SJSA1 (cell line): ENCODE measurements around the gene GNAO1. TPM values are rescaled to one million over a fixed set of nuclear protein-coding genes. Genes with fewer than 3 reads are reported as not detected.

Source experiments
- DNase-seq, 2 experiments: peaks; one replicate each; pipeline ENCODE4 v3.0.0-alpha.2; 2015 to 2020; ENCODE audit warnings: low spot score in 2 of 2, low read depth in 1 of 2
- H3K27ac ChIP-seq: fragments of 250-450 bp; sonication (Bioruptor Pico); 2 replicates; pipeline ENCODE4 v1.5.1; 2020; ENCODE audit warnings: mild to moderate bottlenecking, moderate library complexity
- H3K27me3 ChIP-seq: fragments of 250-450 bp; sonication (Bioruptor Pico); replicated peaks from 2 replicates; pipeline ENCODE4 v1.5.1; 2020; ENCODE audit warnings: mild to moderate bottlenecking, moderate library complexity
- H3K36me3 ChIP-seq: fragments of 250-450 bp; sonication (Bioruptor Pico); 2 replicates; pipeline ENCODE4 v1.5.1; 2020; ENCODE audit warnings: mild to moderate bottlenecking
- H3K4me1 ChIP-seq: fragments of 250-450 bp; sonication (Bioruptor Pico); replicated peaks from 2 replicates; pipeline ENCODE4 v1.6.1; 2021; ENCODE audit warnings: mild to moderate bottlenecking
- H3K4me3 ChIP-seq: fragments of 250-450 bp; sonication (Bioruptor Pico); 2 replicates; pipeline ENCODE4 v1.5.1; 2020; ENCODE audit warnings: mild to moderate bottlenecking
- H3K9me3 ChIP-seq: fragments of 250-450 bp; sonication (Bioruptor Pico); replicated peaks from 2 replicates; pipeline ENCODE4 v1.5.1; 2020; ENCODE audit warnings: mild to moderate bottlenecking
- total RNA-seq: library from RNA; depleted of rRNA; stranded (reverse); fragments of >200 nt; shearing (Covaris generic); gene quantifications from 2 replicates; pipeline ENCODE4 v1.2.3, GENCODE V29; 2014

GNAO1 gene
- total RNA-seq, 1 experiment from 2014 or later = 5.1 TPM

- Histone ChIP-seq H3K36me3 (peaks cover 4% of the 10 kb centered on the region; the same call in 1 of the 2 replicates), H3K9me3 (0 out of 2 replicates have a peak, but pooled peaks cover 2% of the 10 kb centered on the region), H3K27ac (no peak overlapping the region), H3K4me3 (no peak overlapping the region), H3K27me3 (no peaks in the 10 kb centered on the region), H3K4me1 (peaks cover 11% of the 10 kb centered on the region)
- DNase-seq = no peak
These were observed 13.5 kb downstream of the GNAO1 start for GRCh38 chr16:56204816-56205215.

DNA sequence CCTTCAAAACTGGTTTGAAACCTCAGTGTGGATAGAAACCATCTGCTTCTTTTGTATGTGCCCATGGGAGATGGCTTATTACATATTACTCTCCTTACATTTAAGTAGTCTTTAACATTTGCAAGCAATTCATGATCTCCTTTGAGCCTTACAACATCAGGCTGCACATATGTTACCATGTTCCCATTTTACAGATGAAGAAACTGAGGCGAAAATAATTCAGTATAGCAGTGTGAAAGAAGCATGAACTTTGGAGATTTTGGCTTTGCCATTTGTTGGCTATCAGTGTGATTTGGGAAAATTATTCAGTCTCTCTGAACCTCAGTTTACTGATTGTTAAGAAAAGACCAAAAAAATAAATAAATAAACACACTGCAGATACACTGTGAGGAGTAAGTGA, 15.7 kb downstream of the GNAO1 start:
- peaks cover 4% of the 10 kb centered on the region; the same call in 1 of the 2 replicates for H3K36me3 ChIP-seq
- peaks cover 16% of the 10 kb centered on the region for H3K4me1 ChIP-seq
- H3K4me3 ChIP-seq = no peak overlapping the region
- H3K27me3 ChIP-seq = no peaks in the 10 kb centered on the region
- 0 out of 2 replicates have a peak, but pooled peaks cover 2% of the 10 kb centered on the region for H3K9me3 ChIP-seq
- H3K27ac ChIP-seq = no peak overlapping the region
- DNase-seq = no peak

GRCh38 chr16:56207421-56207820, 16.1 kb downstream of the GNAO1 start:
- H3K27ac ChIP-seq = no peak overlapping the region
- no peaks in the 10 kb centered on the region for H3K27me3 ChIP-seq
- H3K4me1 ChIP-seq = peaks cover 16% of the 10 kb centered on the region
- no peak for DNase-seq
- peaks cover 4% of the 10 kb centered on the region; the same call in 1 of the 2 replicates for H3K36me3 ChIP-seq
- H3K9me3 ChIP-seq = 0 out of 2 replicates have a peak, but pooled peaks cover 2% of the 10 kb centered on the region
- no peak overlapping the region for H3K4me3 ChIP-seq

- peaks cover 19% of the 10 kb centered on the region for H3K4me1 ChIP-seq
- H3K27me3 ChIP-seq = no peaks in the 10 kb centered on the region
- H3K36me3 ChIP-seq = no peaks in the 10 kb centered on the region
- H3K9me3 ChIP-seq = 0 out of 2 replicates have a peak, but pooled peaks cover 2% of the 10 kb centered on the region
- no peak overlapping the region for H3K4me3 ChIP-seq
- peak overlapping the region; percentile 25; the same call in 1 of the 2 replicates for H3K27ac ChIP-seq
- DNase-seq = no peak
These were observed 20.2 kb downstream of the GNAO1 start for GRCh38 chr16:56211435-56211981.

- DNase-seq = peak in 1 of 2 experiments; percentile 43
- H3K4me1 ChIP-seq = peaks cover 19% of the 10 kb centered on the region
- 0 out of 2 replicates have a peak, but pooled peaks cover 2% of the 10 kb centered on the region for H3K9me3 ChIP-seq
These were observed 20.9 kb downstream of the GNAO1 start for GRCh38 chr16:56212144-56212543.

DNA sequence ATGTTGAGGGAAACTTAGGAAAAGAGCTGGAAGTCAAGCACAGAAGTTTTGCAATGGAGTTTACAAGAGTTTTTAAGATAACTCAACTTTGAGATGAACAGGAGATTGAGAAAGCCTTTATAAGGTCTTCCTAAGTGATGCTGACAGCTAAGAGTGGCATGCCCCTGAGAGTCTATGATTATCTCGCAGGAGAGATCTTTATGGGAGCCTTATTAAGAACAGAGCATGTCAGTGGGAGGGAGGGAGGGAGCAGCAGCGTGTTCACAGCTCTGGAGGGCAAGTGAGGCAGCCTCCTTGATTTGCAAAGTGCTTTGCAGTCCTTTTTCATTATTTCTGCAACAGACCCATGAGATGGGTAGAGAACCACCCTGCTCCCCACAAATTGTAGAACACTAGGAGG, 30.7 kb downstream of the GNAO1 start:
- Histone ChIP-seq H3K4me1 (no peaks in the 10 kb centered on the region), H3K9me3 (no peaks in the 10 kb centered on the region)

More at GRCh38 chr16:56212144-56212543, 20.9 kb downstream of the GNAO1 start:
- no peak overlapping the region for H3K4me3 ChIP-seq
- H3K27me3 ChIP-seq = no peaks in the 10 kb centered on the region
- peak overlapping the region; percentile 25; the same call in 1 of the 2 replicates for H3K27ac ChIP-seq
- H3K36me3 ChIP-seq = no peaks in the 10 kb centered on the region

GRCh38 chr16:56222474-56222997, 31.2 kb downstream of the GNAO1 start:
- DNase-seq = no peak
- Histone ChIP-seq H3K4me3 (no peak overlapping the region), H3K9me3 (no peaks in the 10 kb centered on the region), H3K4me1 (no peaks in the 10 kb centered on the region), H3K36me3 (no peaks in the 10 kb centered on the region), H3K27me3 (no peaks in the 10 kb centered on the region), H3K27ac (no peak overlapping the region)

More for the DNA sequence above, 30.7 kb downstream of the GNAO1 start:
- H3K4me3 ChIP-seq = no peak overlapping the region
- no peak overlapping the region for H3K27ac ChIP-seq
- H3K36me3 ChIP-seq = no peaks in the 10 kb centered on the region
- no peak for DNase-seq
- H3K27me3 ChIP-seq = no peaks in the 10 kb centered on the region

DNA sequence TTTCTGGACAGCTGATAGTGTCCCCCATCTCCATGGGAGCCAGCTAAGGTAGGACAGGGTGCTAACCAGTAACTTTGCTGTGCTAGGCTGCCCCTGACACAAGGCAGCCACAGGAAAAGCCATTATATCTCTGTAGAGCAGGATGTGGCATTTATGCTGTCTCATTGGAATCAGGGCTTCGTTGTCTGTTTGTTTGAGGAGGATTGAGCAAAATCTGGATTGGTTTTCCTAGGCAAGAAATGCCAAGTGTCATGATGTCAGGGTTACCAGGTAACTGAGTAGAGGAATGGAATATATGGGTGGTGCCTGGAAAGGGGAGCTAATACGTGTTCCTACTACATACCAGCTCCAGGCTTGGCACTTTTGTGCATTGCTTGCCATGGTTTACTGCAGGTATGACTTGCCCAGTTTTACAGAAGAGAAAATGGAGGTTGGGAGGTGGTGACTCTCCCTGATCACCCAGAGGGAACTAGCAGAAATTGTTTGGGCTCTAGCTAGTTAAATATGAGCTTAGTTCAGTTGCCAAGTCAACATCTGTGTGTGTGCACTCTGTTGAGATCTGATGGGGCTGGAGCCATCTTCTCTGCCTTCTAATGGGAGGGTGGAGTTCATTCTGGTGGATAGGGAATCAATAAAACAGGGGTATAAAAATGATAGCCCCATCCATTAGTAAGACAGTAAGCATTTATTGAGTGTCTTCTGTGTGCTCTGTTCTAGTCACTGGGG, 33.9 kb downstream of the GNAO1 start:
- H3K36me3 ChIP-seq = no peaks in the 10 kb centered on the region
- no peaks in the 10 kb centered on the region for H3K27me3 ChIP-seq
- no peaks in the 10 kb centered on the region for H3K9me3 ChIP-seq
- H3K4me1 ChIP-seq = no peaks in the 10 kb centered on the region
- DNase-seq = no peak
- no peak overlapping the region for H3K4me3 ChIP-seq
- no peak overlapping the region for H3K27ac ChIP-seq

GRCh38 chr16:56226187-56226586, 34.9 kb downstream of the GNAO1 start:
- no peaks in the 10 kb centered on the region for H3K4me1 ChIP-seq
- DNase-seq = no peak

DNA sequence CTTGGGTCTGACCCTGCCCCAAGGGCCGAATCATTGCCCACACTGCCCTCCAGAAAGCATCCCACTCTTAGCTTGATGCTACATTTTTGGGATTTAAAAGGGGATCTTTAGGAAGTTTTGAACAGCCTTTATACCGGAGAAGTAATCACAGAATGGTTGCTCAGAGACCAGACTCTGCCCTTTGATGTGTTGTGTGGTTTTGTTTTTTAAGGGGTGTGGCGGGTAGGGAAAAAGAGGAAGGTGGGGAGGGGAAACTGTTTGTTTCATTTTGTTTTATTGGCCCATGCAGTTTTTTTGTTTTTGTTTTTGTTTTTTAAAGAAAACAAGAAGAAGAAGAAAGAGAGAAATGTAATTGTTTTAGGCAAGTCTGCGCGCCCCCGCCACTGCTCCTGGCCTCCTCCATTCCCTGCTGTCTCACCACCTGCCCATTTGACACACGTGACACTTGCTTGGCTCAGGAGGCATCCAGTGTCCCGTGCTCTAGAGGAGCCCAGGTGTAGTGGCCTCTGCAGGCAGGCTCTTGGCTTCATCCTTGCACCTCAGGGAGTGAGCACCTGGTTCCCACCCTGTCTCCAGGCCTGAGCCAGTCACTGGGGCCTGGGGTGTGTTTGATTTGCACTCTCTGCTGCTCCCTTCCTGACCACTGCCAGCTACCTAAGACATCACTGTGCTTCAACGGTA, 35.7 kb downstream of the GNAO1 start:
- Histone ChIP-seq H3K9me3 (no peaks in the 10 kb centered on the region), H3K27me3 (no peaks in the 10 kb centered on the region), H3K4me1 (no peaks in the 10 kb centered on the region), H3K4me3 (no peak overlapping the region), H3K27ac (no peak overlapping the region), H3K36me3 (no peaks in the 10 kb centered on the region)
- no peak for DNase-seq

More at GRCh38 chr16:56226187-56226586, 34.9 kb downstream of the GNAO1 start:
- Histone ChIP-seq H3K27me3 (no peaks in the 10 kb centered on the region), H3K9me3 (no peaks in the 10 kb centered on the region), H3K36me3 (no peaks in the 10 kb centered on the region), H3K4me3 (no peak overlapping the region), H3K27ac (no peak overlapping the region)

DNA sequence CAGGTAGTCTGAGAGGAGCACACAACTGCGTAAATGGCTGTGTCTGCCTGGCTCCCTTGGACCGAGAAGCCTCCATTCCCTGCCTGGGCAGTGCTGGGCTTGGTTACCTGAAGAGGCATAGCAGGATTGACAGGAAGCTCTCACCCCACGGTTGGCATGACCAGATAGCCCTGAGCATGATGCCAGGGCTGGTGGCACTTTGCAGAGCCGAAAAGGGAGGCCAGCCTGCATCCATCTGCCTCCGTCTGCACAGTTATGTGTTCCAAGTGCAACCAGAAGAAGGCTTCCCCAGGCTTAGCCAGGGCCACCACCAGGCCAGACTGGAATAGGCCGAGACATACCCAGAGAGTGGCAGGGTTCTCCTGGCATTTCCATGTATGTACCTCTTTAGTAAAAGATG, 36.6 kb downstream of the GNAO1 start:
- Histone ChIP-seq H3K9me3 (no peaks in the 10 kb centered on the region), H3K27ac (no peak overlapping the region), H3K4me3 (no peak overlapping the region), H3K36me3 (no peaks in the 10 kb centered on the region), H3K4me1 (no peaks in the 10 kb centered on the region), H3K27me3 (no peaks in the 10 kb centered on the region)
- DNase-seq = no peak

- Histone ChIP-seq H3K4me1 (no peaks in the 10 kb centered on the region), H3K27me3 (no peaks in the 10 kb centered on the region), H3K27ac (no peak overlapping the region)
These were observed 37.2 kb downstream of the GNAO1 start for GRCh38 chr16:56228476-56228875.

DNA sequence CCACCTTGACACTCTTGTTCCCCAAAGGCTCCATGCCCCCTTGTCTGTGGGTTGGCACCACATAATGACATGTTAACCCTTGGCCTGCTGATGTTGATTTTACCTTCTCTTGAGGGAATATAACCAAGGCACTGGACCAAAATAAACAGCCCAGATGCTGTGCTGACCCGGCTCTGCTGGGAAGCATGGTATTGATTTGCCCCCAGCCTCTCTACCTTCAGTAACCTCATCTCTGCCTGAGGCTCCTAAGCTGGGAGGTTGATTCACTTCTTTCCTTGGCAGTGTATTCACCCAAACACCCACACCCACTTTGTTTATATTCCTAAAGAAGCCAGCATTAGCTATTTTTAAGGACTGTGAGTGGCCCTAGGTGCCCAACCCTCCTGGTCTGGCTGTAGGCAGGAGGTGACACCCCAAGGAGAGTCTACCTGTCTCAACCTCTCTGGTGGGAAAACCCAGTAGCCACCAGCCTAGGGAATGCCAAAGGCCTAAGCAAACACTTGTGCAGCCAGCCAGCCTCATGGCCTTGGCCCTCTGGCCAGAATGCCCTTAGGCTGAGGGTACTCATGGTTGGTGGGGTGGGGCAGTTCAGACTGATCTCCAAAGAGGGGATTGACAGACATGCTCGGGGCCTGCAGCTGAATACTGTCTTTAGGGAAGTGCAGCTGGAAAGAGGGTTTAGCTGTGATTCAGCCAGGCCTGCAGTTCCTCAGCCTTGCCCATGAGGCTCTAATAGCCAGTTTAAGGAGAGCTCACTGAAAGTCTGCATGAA, 42.7 kb downstream of the GNAO1 start:
- no peaks in the 10 kb centered on the region for H3K27me3 ChIP-seq
- no peak overlapping the region for H3K4me3 ChIP-seq
- H3K4me1 ChIP-seq = peaks cover 7% of the 10 kb centered on the region; the same call in 1 of the 2 replicates
- no peaks in the 10 kb centered on the region for H3K9me3 ChIP-seq
- H3K36me3 ChIP-seq = no peaks in the 10 kb centered on the region
- no peak for DNase-seq
- no peak overlapping the region for H3K27ac ChIP-seq

More at GRCh38 chr16:56228476-56228875, 37.2 kb downstream of the GNAO1 start:
- DNase-seq = no peak
- H3K9me3 ChIP-seq = no peaks in the 10 kb centered on the region
- no peaks in the 10 kb centered on the region for H3K36me3 ChIP-seq
- no peak overlapping the region for H3K4me3 ChIP-seq
